GM13976 (cell line): ENCODE results near the gene ALG14.

Source experiments
- DNase-seq: peaks from one replicate; pipeline ENCODE4 v3.0.0; 2012; ENCODE audit warnings: low spot score
- CTCF ChIP-seq: IDR thresholded peaks from 2 replicates; pipeline ENCODE4 v1.5.1; 2012; ENCODE audit warnings: borderline replicate concordance, mild to moderate bottlenecking; ENCODE audit not compliant: insufficient read depth; ENCODE audit errors: extremely low read depth, missing control alignments, control extremely low read depth
- in situ Hi-C: fragments of 300-500 bp; cut with MboI; formaldehyde crosslinking; loops from one replicate; pipeline ENCODE4 v1.12.0; 2022; ENCODE audit warnings: low sequenced_read_pairs, mixed read lengths, inconsistent platforms; ENCODE audit not compliant: unreplicated experiment

Gene ALG14

GRCh38 chr1:94989911-94990473 lies 82.8 kb downstream of the ALG14 start:
- in situ Hi-C loops: no loop called here
- no peak for DNase-seq
- TF ChIP-seq CTCF: no peak

GRCh38 chr1:94989398-94989797 lies 83.4 kb downstream of the ALG14 start:
- no peak for TF ChIP-seq CTCF
- in situ Hi-C loops: no loop called here
- no peak for DNase-seq

GRCh38 chr1:94988356-94988755 lies 84.4 kb downstream of the ALG14 start:
- no peak for DNase-seq
- in situ Hi-C loops: no loop called here
- TF ChIP-seq CTCF: no peak

GRCh38 chr1:94986783-94987182 lies 86.0 kb downstream of the ALG14 start:
- no peak for DNase-seq
- no peak for TF ChIP-seq CTCF
- in situ Hi-C loops: no loop called here

GRCh38 chr1:94983171-94983739 lies 89.5 kb downstream of the ALG14 start:
- TF ChIP-seq CTCF: no peak
- in situ Hi-C loops: no loop called here
- DNase-seq: no peak

- no peak for DNase-seq
- TF ChIP-seq CTCF: no peak
- in situ Hi-C loops: no loop called here
Measured at GRCh38 chr1:94982398-94982797, 90.4 kb downstream of the ALG14 start.

- in situ Hi-C loops: no loop called here
- no peak for DNase-seq
- no peak for TF ChIP-seq CTCF
Measured at GRCh38 chr1:94981575-94981973, 91.2 kb downstream of the ALG14 start.
